Upper lobe of left lung (tissue), 6 donors: ENCODE measurements around the gene NOL4L. TPM values are rescaled to one million over a fixed set of nuclear protein-coding genes. Genes with fewer than 3 reads are reported as not detected.

Source experiments
- ATAC-seq, 2 donors: fragments of 200-7000 bp; cut with Tn5 transposase; one replicate each; pipeline ENCODE4 v1.9.1; 2022; ENCODE audit warnings: mild to moderate bottlenecking in 2 of 2, moderate library complexity in 2 of 2; ENCODE audit not compliant: low FRiP score in 2 of 2
- DNase-seq, 2 donors: peaks; one replicate each; pipeline ENCODE4 v3.0.0-alpha.2; 2019 to 2020
- H3K27ac ChIP-seq, 4 donors: fragments of 200-600 bp; sonication (generic); one replicate each; pipeline ENCODE4 v1.5.1; 2016 to 2019
- H3K27me3 ChIP-seq, 4 donors: fragments of 200-600 bp; sonication (generic); one replicate each; pipeline ENCODE4 v1.5.1; 2017 to 2019
- H3K36me3 ChIP-seq, 4 donors: fragments of 200-600 bp; sonication (generic); one replicate each; pipeline ENCODE4 v1.5.1; 2016 to 2019
- H3K4me1 ChIP-seq, 4 donors: fragments of 200-600 bp; sonication (generic); one replicate each; pipeline ENCODE4 v1.5.1; 2018 to 2019
- H3K4me3 ChIP-seq, 4 donors: fragments of 200-600 bp; sonication (generic); one replicate each; pipeline ENCODE4 v1.5.1; 2017 to 2019; ENCODE audit warnings: mild to moderate bottlenecking in 2 of 4, moderate library complexity in 1 of 4
- H3K9me3 ChIP-seq, 4 donors: fragments of 200-600 bp; sonication (generic); one replicate each; pipeline ENCODE4 v1.5.1; 2018 to 2019
- EP300 ChIP-seq, 4 donors: sonication (generic); formaldehyde crosslinking; IDR thresholded peaks; one replicate each; pipeline ENCODE4 v1.5.1; 2017; ENCODE audit warnings: antibody characterized with exemption in 4 of 4, control low read depth in 2 of 4
- POLR2A ChIP-seq, 4 donors: fragments of 450-650 bp; IDR thresholded peaks; one replicate each; pipeline ENCODE4 v1.5.1; 2016 to 2017; ENCODE audit warnings: antibody characterized with exemption in 4 of 4, mild to moderate bottlenecking in 2 of 4
- POLR2AphosphoS5 ChIP-seq, 2 donors: sonication (generic); formaldehyde crosslinking; IDR thresholded peaks; one replicate each; pipeline ENCODE4 v1.5.1; 2017; ENCODE audit warnings: antibody characterized with exemption in 2 of 2
- WGBS, 2 donors: methylation state at CpG; one replicate each; pipeline ENCODE4 v1.1.5; 2017 to 2018; 5-methylcytosine and 5-hydroxymethylcytosine counted together
- total RNA-seq, 6 donors: library from RNA; depleted of rRNA in 4 of 6; stranded (reverse); fragments of >200 nt in 4 of 6; gene quantifications; one replicate each; pipeline versions ENCODE4 v1.1.0 to v1.2.1, GENCODE V29; 2016 to 2021
- TF ChIP-seq, protein P1 (sequence below), 6 experiments: fragments of 450-650 bp in 4 of 6; fragments of 200-600 bp in 2 of 6; sonication (generic) in 2 of 6; IDR thresholded peaks; one replicate each; pipeline ENCODE4 v1.5.1; 2016 to 2019; ENCODE audit warnings: antibody characterized with exemption in 6 of 6
- donor health status: DM: no; HTN: no; CAD: no; lungs with moderate emphysema.
- donor health status: DM: no; HTN: yes; CAD: no; lungs with severe emphysema.

The NOL4L gene
- total RNA-seq, 6 donors from 2014 or later = 13.4 to 40.2 (median 19.0) TPM

DNA sequence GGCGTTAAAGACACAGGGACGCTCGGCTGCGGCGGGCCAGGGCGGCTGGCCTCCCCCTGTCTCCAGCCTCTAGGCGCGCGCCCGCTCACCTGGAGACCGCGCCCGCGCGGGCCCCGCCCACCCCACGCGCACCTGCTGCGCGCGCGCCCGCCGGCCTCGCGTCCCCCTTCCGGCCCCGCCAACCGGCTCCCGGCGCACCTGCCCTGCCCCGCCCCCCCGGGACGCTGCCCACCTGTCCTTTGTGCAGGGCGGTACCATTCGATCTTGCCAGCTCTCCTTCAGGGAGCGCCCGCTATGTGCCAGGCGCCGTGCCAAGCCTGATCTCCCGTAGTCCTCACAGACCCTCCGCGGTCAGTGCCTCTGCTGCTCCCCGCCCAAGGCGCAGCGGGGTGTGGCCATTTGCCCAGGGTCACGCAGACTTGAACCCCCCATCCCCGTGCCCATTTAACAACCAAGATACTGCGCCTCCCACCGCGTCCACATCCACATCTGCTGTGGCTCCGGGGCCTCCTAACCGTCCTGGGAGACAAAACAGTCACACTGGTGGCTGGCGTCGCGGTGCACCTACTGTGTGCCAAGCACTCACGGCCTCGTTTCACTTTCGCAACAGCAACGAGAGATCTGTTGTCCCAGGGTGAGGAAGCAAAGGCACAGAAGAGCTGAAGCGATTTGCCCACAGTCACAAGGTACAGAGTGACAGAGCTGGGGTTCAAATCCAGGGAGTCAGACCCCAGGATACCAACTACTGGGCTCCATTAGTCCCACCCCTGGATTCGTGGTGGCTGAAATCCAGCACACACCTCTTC is 48.1 kb downstream of the NOL4L start:
- H3K27ac ChIP-seq = peak overlapping the region in 3 of 4 donors; percentile 19 to 78 (median 62)
- no peaks in the 10 kb centered on the region for H3K27me3 ChIP-seq
- peak in 1 of 2 donors; percentile 12 for ATAC-seq
- H3K9me3 ChIP-seq = no peaks in the 10 kb centered on the region
- TF ChIP-seq, protein P1, sequence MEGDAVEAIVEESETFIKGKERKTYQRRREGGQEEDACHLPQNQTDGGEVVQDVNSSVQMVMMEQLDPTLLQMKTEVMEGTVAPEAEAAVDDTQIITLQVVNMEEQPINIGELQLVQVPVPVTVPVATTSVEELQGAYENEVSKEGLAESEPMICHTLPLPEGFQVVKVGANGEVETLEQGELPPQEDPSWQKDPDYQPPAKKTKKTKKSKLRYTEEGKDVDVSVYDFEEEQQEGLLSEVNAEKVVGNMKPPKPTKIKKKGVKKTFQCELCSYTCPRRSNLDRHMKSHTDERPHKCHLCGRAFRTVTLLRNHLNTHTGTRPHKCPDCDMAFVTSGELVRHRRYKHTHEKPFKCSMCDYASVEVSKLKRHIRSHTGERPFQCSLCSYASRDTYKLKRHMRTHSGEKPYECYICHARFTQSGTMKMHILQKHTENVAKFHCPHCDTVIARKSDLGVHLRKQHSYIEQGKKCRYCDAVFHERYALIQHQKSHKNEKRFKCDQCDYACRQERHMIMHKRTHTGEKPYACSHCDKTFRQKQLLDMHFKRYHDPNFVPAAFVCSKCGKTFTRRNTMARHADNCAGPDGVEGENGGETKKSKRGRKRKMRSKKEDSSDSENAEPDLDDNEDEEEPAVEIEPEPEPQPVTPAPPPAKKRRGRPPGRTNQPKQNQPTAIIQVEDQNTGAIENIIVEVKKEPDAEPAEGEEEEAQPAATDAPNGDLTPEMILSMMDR (IDR thresholded peaks at IDR 0.05) = no peak
- TF ChIP-seq POLR2AphosphoS5 (IDR thresholded peaks at IDR 0.05) (no peak), POLR2A (IDR thresholded peaks at IDR 0.05) (no peak), EP300 (IDR thresholded peaks at IDR 0.05) (no peak)
- peaks cover 19 to 41% (median 31%) of the 10 kb centered on the region in 4 donors for H3K4me1 ChIP-seq
- 3 to 4% methylated on average over 11 to 13 of the region's 62 CpGs for WGBS, 2 donors
- H3K4me3 ChIP-seq = peak overlapping the region; percentile 15 to 62 (median 59)
- no peaks in the 10 kb centered on the region for H3K36me3 ChIP-seq
- DNase-seq = peak; percentile 51 to 94

DNA sequence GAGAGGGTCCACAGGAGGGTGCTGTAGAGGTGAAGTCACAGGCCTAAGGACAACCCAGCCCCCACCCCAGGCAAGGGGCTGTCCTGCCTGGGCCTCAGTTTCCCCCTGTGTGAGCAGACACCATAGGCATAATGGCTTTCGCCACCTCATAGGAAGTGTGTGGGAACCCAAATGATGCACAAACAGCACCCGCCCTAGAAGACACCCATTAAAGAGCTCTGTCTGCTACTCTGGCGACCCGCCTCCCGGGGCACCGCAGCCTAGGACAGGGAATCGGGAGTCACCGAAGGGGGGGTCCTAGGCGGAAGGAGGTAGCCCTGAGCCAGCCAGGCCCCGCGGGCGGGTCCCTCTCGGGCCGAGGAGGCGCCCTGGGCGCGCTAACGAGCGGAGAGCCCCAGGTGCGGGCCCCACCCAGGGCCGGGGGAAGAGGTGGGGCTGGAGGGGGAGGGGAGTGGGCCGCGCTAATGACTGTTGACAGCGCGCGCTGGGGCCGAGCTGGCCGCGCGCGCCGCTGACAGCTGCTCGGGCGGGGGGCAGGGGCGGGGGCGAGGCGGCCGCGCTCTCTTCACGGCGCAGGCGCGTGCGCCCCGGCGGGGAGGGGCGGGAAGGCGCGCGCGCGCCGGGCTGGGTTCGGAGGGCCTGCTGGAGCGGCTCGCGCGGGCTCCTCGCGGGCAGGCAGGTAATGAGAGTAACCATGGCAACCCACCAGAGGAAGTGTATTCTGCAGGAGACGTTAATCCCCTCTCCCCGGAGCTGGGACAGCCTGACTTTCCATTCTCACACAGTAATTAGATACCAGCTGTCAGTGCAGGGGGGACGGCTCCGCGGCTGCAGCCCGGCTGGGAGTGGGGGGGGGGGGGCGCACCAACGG is 48.9 kb downstream of the NOL4L start:
- no peaks in the 10 kb centered on the region for H3K27me3 ChIP-seq
- ATAC-seq (peak; percentile 31 to 66), DNase-seq (peak; percentile 51 to 94)
- no peaks in the 10 kb centered on the region for H3K36me3 ChIP-seq
- peak overlapping the region; percentile 44 to 78 (median 74) for H3K27ac ChIP-seq
- peak overlapping the region; percentile 41 to 62 (median 59) for H3K4me3 ChIP-seq
- H3K4me1 ChIP-seq = peaks cover 19 to 41% (median 31%) of the 10 kb centered on the region in 4 donors
- H3K9me3 ChIP-seq = no peaks in the 10 kb centered on the region
- TF ChIP-seq EP300 (IDR thresholded peaks at IDR 0.05) = no peak
- peak in 1 of 4 donors; percentile 45 for TF ChIP-seq POLR2A (IDR thresholded peaks at IDR 0.05)
- no peak for TF ChIP-seq POLR2AphosphoS5 (IDR thresholded peaks at IDR 0.05)
- WGBS, 2 donors = 1 to 6% methylated on average over 20 to 21 of the region's 68 CpGs

DNA sequence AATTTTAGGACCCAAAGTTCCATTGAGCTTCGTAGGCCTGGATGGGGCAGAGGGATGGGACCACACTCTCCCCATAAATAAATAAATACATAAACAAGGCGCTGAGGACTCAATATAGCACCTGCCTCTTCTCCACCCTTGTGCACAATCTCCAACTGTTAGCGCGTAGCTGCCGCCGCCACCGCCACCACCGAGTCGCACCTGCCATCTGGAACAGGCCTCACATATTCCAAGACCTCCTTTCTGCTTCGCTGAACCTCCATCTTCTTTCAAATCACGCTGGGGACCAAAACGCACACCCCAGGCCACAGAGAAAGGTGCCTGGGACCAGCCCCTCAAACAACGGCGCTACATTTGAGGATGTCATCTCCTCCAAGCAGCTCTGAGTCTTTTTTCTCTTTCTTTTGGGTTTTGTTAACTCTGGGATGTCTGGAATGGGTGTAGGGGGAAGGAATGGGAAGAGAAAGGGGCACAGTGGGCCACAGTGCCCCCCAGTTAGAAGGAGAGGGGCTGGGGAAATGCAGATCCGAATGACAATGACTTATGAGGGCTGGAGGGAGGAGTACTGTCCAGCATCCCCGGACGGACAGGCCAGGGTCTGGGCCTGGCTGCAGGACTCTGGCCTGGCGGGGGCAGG is 49.7 kb downstream of the NOL4L start:
- Histone ChIP-seq H3K27ac (peak overlapping the region in 3 of 4 donors; percentile 74 to 78 (median 74)), H3K27me3 (no peaks in the 10 kb centered on the region), H3K9me3 (no peaks in the 10 kb centered on the region), H3K4me3 (peak overlapping the region in 3 of 4 donors; percentile 58 to 62 (median 60)), H3K36me3 (no peaks in the 10 kb centered on the region), H3K4me1 (peaks cover 19 to 41% (median 31%) of the 10 kb centered on the region in 4 donors)
- DNase-seq (no peak), ATAC-seq (peak in 1 of 2 donors; percentile 9)
- WGBS, 2 donors = 67 to 76% methylated on average over 18 of the region's 18 CpGs
- TF ChIP-seq, protein P1 (IDR thresholded peaks at IDR 0.05) = no peak
- no peak for TF ChIP-seq EP300 (IDR thresholded peaks at IDR 0.05)
- TF ChIP-seq POLR2AphosphoS5 (IDR thresholded peaks at IDR 0.05) = no peak
- TF ChIP-seq POLR2A (IDR thresholded peaks at IDR 0.05) = no peak

DNA sequence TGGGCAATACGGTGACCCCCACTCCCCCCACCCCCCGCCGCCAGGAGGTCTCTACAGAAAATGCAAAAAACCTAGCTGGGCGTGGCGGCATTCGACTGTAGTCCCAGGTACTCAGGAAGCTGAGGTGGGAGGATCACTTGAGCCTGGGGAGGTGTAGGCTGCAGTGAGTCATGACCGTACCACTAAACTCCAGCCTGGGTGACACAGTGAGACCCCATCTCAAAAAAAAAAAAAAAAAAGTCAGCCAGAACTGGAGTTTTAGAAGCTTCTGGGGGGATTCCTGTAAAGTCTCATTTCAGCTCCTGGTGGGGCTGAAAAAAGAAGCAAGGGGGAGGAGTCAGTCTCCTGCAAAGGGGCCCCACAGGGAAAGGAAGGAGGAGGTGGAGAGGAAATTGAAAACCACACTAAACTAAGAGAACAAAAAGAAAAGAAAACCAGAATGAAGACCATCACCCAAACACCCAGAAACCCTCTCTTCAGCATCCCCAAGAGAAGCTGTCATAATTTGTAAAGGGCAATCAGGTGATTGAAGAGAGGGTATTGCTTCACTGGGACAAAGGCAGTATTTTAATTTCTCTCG is 50.4 kb downstream of the NOL4L start:
- peak overlapping the region in 1 of 4 donors; percentile 78 for H3K27ac ChIP-seq
- ATAC-seq (no peak), DNase-seq (no peak)
- WGBS, 2 donors = 29 to 65% methylated on average over 7 to 8 of the region's 8 CpGs
- H3K4me3 ChIP-seq = no peak overlapping the region
- no peaks in the 10 kb centered on the region for H3K27me3 ChIP-seq
- no peak for TF ChIP-seq POLR2A (IDR thresholded peaks at IDR 0.05)
- TF ChIP-seq POLR2AphosphoS5 (IDR thresholded peaks at IDR 0.05) = no peak
- TF ChIP-seq, protein P1 (IDR thresholded peaks at IDR 0.05) = no peak
- no peak for TF ChIP-seq EP300 (IDR thresholded peaks at IDR 0.05)
- H3K4me1 ChIP-seq = peaks cover 19 to 41% (median 30%) of the 10 kb centered on the region in 4 donors
- H3K9me3 ChIP-seq = no peaks in the 10 kb centered on the region
- no peaks in the 10 kb centered on the region for H3K36me3 ChIP-seq
